DOHH2 (cell line): ENCODE results near the gene CDCA5.

Experiments used
- H3F3A ChIP-seq: fragments of 200-600 bp; sonication (generic), shearing (Covaris generic); 2 replicates; pipeline ENCODE4 v1.6.0; 2016; ENCODE audit warnings: antibody characterized with exemption, mild to moderate bottlenecking; ENCODE audit not compliant: control insufficient read depth, insufficient read depth
- H3K27ac ChIP-seq: fragments of 200-600 bp; sonication (generic); 2 replicates; pipeline ENCODE4 v1.5.1; 2014; ENCODE audit warnings: low read depth, mild to moderate bottlenecking, low read length, moderate library complexity
- H3K27me3 ChIP-seq: fragments of 200-600 bp; sonication (generic); 2 replicates; pipeline ENCODE4 v1.6.1; 2014; ENCODE audit warnings: mild to moderate bottlenecking, low read length, mixed read lengths; ENCODE audit not compliant: control insufficient read depth
- H3K36me3 ChIP-seq: fragments of 200-600 bp; sonication (generic); 2 replicates; pipeline ENCODE4 v1.6.1; 2014; ENCODE audit warnings: mild to moderate bottlenecking, low read length, moderate library complexity, mixed read lengths; ENCODE audit not compliant: control insufficient read depth
- H3K4me1 ChIP-seq: fragments of 200-600 bp; sonication (generic); 2 replicates; pipeline ENCODE4 v1.6.1; 2014; ENCODE audit warnings: mild to moderate bottlenecking, low read length, mixed read lengths; ENCODE audit not compliant: control insufficient read depth
- H3K4me2 ChIP-seq: fragments of 200-600 bp; sonication (generic); 2 replicates; pipeline ENCODE4 v1.6.0; 2014; ENCODE audit warnings: mild to moderate bottlenecking, low read length, moderate library complexity
- H3K4me3 ChIP-seq: fragments of 200-600 bp; sonication (generic); 2 replicates; pipeline ENCODE4 v1.5.1; 2014; ENCODE audit warnings: mild to moderate bottlenecking, low read length, mixed read lengths
- H3K79me2 ChIP-seq: fragments of 200-600 bp; sonication (generic); 2 replicates; pipeline ENCODE4 v1.6.1; 2014; ENCODE audit warnings: mild to moderate bottlenecking, low read length, mixed read lengths; ENCODE audit not compliant: control insufficient read depth
- H3K9me2 ChIP-seq: fragments of 200-600 bp; sonication (generic); replicated peaks from 2 replicates; pipeline ENCODE4 v1.6.1; 2014; ENCODE audit warnings: mild to moderate bottlenecking, low read length, mixed read lengths; ENCODE audit not compliant: control insufficient read depth
- H3K9me3 ChIP-seq: fragments of 200-600 bp; sonication (generic); 2 replicates; pipeline ENCODE4 v1.6.1; 2014; ENCODE audit warnings: antibody characterized with exemption, low read length, mixed read lengths; ENCODE audit not compliant: control insufficient read depth, insufficient read depth
- H4K20me1 ChIP-seq: fragments of 200-600 bp; sonication (generic); 2 replicates; pipeline ENCODE4 v1.6.0; 2014; ENCODE audit warnings: low read depth, mild to moderate bottlenecking, antibody characterized with exemption, low read length, moderate library complexity; ENCODE audit not compliant: control insufficient read depth, insufficient read depth
- EZH2phosphoT487 ChIP-seq: fragments of 200-600 bp; sonication (generic); IDR thresholded peaks from 2 replicates; pipeline ENCODE4 v1.6.1; 2017; ENCODE audit warnings: borderline replicate concordance, mild to moderate bottlenecking, antibody characterized with exemption, low read length, moderate library complexity, mixed read lengths
- TF ChIP-seq, protein P1 (sequence below): fragments of 200-600 bp; sonication (generic); IDR thresholded peaks from one replicate; pipeline ENCODE4 v1.5.1; 2014; ENCODE audit warnings: antibody characterized with exemption, mild to moderate bottlenecking, low read depth, low read length; ENCODE audit not compliant: poor library complexity, severe bottlenecking

CDCA5 gene

DNA sequence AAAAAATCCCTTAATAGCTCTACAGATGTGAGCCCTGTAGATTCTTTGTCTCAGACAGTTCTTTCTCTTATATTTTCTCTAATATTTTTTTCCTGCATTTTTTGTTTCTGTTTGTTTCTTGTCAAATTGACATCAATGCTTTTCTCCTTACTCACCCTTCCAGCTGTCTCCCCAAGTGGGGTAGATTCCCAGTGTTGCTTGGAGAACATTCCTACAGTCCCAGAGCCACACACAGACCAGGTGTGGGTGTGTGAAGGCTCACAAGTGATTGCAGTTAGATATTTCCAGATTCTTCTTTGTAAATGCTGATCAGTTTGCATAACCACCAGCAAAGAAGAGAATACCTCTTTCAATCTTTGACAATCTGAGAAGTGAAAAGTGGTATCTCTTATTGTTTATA lies 19.6 kb upstream of the CDCA5 start:
- TF ChIP-seq, protein P1, sequence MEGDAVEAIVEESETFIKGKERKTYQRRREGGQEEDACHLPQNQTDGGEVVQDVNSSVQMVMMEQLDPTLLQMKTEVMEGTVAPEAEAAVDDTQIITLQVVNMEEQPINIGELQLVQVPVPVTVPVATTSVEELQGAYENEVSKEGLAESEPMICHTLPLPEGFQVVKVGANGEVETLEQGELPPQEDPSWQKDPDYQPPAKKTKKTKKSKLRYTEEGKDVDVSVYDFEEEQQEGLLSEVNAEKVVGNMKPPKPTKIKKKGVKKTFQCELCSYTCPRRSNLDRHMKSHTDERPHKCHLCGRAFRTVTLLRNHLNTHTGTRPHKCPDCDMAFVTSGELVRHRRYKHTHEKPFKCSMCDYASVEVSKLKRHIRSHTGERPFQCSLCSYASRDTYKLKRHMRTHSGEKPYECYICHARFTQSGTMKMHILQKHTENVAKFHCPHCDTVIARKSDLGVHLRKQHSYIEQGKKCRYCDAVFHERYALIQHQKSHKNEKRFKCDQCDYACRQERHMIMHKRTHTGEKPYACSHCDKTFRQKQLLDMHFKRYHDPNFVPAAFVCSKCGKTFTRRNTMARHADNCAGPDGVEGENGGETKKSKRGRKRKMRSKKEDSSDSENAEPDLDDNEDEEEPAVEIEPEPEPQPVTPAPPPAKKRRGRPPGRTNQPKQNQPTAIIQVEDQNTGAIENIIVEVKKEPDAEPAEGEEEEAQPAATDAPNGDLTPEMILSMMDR = no peak
- TF ChIP-seq EZH2phosphoT487 = no peak
- Histone ChIP-seq H3K9me3 (no peaks in the 10 kb centered on the region), H3K27me3 (no peaks in the 10 kb centered on the region), H3K79me2 (peaks cover 31% of the 10 kb centered on the region), H3K27ac (no peak overlapping the region), H3F3A (no peaks in the 10 kb centered on the region), H3K4me2 (no peak overlapping the region), H3K4me1 (no peaks in the 10 kb centered on the region), H3K9me2 (no peaks in the 10 kb centered on the region), H3K4me3 (no peak overlapping the region), H3K36me3 (peaks cover 28% of the 10 kb centered on the region), H4K20me1 (no peaks in the 10 kb centered on the region)

DNA sequence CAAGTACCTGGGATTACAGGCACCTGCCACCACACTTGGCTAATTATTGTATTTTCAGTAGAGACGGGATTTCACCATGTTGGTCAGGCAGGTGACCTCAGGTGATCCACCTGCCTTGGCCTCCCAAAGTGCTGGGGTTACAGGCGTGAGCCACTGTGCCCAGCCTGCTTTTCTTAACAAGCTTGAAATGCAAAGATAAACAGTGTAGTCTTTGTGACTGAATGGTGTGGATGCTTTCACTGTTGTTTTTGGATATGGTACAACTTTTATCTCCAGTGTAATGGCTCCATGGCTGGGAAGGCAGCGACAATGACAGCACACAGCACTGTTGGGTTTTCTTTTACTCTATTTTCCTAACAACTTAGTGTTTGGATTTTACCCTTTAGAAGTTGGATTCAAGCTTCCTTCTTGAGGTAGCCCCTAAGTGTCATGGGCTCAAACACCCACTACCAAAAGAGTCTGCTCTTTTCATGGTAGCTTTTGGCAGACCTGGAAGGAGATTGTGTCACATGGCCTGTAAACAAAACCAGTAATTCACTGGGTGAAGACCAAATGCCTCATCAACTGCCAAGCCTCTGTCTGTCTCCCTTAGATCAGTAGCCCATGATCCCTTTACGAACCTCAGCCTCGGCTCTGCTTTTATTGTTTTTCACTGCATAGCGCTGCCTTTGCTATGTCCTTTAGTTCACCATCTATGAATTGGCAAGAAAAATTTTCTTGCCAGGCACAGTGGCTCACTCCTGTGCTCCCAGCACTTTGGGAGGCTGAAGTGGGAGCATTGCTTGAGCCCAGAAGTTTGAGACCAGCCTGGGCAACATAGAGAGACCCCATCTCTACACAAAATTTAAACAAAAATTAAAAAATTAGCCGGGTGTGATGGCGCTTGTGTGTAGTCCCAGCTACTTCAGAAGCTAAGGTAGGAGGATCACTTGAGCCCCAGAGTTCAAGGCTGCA lies 18.6 kb upstream of the CDCA5 start:
- H3F3A ChIP-seq = no peaks in the 10 kb centered on the region
- H3K79me2 ChIP-seq = peaks cover 41% of the 10 kb centered on the region
- H3K9me3 ChIP-seq = no peaks in the 10 kb centered on the region
- H4K20me1 ChIP-seq = no peaks in the 10 kb centered on the region
- no peak overlapping the region for H3K4me3 ChIP-seq
- H3K27ac ChIP-seq = no peak overlapping the region
- no peaks in the 10 kb centered on the region for H3K9me2 ChIP-seq
- no peaks in the 10 kb centered on the region for H3K27me3 ChIP-seq
- no peaks in the 10 kb centered on the region; the same call in 1 of the 2 replicates for H3K4me1 ChIP-seq
- no peak overlapping the region for H3K4me2 ChIP-seq
- TF ChIP-seq EZH2phosphoT487 = no peak
- TF ChIP-seq, protein P1 = no peak
- peaks cover 31% of the 10 kb centered on the region for H3K36me3 ChIP-seq

DNA sequence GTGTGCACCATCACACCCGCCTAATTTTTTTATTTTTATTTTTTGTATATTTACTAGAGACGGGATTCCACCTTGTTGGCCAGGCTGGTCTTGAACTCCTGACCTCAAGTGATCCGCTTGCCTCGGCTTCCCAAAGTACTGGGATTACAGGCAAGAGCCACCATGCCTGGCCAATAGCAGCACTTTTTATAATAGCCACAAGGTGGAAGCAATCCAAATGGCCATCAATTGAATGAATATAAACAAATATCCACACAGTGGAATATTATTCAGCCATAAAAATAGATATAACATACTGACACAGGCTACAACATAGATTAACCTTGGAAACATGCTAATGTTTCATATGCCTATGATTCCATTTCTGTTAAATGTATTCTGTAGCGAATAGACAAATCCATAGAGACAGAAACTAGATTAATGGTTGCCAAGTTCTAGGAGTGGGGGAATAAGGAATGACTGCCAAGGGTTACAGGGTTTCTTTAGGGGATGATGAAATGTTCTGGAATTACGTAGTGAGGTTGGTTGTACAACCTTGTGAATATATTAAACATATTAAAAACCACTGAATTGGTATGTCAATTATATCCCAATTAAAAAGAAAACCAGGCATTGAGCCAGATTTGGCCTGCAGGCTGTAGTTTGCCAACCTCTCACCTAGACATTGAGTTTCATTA lies 17.0 kb upstream of the CDCA5 start:
- Histone ChIP-seq H3K27me3 (no peaks in the 10 kb centered on the region), H3K9me3 (no peaks in the 10 kb centered on the region), H4K20me1 (peaks cover 2% of the 10 kb centered on the region; the same call in 1 of the 2 replicates), H3K9me2 (no peaks in the 10 kb centered on the region), H3K4me2 (no peak overlapping the region), H3K4me3 (no peak overlapping the region), H3K4me1 (peaks cover 7% of the 10 kb centered on the region), H3K79me2 (peaks cover 53% of the 10 kb centered on the region), H3K27ac (no peak overlapping the region), H3F3A (no peaks in the 10 kb centered on the region), H3K36me3 (peaks cover 35% of the 10 kb centered on the region)
- TF ChIP-seq, protein P1 = peak; percentile 26
- no peak for TF ChIP-seq EZH2phosphoT487
